Activated CD4-positive, CD25-positive, alpha-beta regulatory T cell treated with anti-CD3 and anti-CD28 coated beads, Interleukin-2, amount 50 U/mL, for 16 hours (primary cell): ENCODE results near the gene FZD2.
"Not testable (repeated sequence)": the region's sequence is repeated elsewhere in the genome, so short reads cannot be mapped to it uniquely, and the experiment has no call there.

Experiments used
- DNase-seq: peaks from one replicate; pipeline ENCODE4 v3.0.0-alpha.2; 2020; ENCODE audit warnings: low read depth, low spot score

Gene FZD2

DNA sequence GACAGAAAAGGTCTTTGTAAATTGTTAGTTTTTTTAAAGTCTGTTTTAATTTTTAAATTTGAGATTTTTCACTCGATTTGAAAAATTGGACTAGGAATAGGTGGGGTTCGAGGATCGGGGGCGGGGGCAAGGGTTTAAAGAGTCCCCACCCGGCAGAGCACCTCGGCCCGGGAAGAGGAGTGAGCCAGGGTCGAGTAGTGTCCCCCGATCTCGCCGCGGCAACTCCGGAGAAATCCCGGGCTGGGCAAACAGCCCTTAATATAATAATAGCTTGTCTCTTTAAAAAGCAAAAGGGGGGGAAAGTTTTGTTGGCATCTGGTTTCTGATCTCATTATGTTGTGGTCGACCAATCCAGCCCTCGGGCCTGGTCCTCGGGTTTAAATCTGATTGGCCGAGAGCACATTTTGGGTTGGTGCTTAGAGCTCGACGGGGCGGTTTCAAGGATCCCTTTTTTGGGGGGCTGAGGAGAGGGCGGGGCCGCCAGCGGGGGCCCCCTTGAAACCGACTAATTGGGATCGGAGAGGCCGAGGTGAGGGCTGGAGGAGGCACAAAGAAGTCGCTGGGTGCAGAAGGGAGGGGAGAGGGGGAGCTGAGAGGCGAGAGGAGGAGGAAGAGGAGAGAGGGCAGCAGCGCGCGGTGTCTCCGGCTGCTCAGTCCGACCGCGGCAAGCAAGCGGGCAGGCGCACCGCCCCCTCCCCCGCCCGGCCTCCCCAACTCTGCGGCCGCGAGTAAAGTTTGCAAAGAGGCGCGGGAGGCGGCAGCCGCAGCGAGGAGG, at the start of gene FZD2:
Gene FZD2, plus strand, starts transcription at position 653 of the 775 bp plus-strand sequence. CDS start 205 bp downstream, outside the sequence.
- DNase-seq: no peak

DNA sequence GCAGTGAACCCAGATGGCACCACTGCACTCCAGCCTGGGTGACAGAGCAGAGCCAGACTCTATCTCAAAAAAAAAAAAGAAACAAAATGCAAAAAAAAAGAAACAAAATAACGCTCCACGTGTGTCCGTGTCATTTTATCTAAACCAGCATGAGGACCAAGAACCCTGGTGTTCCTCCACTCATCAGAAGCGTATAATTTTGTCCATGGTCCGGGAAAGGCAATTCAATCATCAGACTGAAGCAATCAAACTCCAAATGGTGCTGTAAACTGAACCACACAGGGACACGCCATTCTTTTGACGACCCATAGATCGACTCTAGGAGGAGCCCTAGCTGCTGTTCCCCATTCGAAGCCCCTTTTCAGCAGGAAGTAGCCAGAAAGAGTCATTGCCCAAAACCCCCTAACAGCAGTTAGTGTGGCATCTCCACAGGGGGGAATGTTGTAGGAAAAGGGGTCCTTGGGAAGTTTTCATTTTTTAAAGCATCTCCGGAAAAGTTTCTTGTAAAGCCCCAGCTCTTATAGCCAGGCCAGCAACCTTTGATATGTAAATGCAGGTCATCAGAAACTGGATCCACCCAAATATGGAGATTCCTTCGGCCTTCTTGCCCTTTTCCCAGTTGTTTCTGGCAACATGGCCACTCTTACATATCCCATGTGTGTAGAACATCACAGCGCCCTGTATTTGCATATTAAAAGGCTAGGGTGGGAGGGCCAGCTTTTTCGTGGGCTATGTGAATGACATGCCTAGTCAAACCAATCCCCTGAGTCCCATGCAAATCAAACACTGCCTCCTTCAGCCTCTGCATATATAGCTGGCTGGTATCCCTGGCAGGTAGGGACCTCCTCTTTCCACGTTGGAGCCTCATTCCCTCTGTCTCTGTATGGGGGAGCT, 45.8 kb upstream of the FZD2 start:
- not testable (repeated sequence) for DNase-seq

DNA sequence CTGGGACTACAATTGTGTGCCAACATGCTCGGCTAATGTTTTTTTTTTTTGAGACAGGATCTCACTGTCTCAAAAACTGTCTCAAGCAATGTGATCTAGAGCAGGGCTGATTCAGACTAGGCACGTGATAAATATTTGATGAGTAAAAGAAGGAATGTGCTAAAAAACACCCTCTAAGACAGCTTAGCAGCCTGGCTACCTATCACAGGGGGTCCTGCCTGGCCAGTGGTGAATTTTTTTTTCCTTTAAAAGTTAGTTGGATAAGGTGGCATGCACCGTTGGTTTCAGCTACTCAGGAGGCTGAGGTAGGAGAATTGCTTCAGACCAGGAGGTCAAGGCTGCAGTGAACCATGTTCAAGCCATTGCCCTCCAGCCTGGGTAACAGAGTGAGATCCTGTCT, 39.3 kb upstream of the FZD2 start:
- DNase-seq: no peak

DNA sequence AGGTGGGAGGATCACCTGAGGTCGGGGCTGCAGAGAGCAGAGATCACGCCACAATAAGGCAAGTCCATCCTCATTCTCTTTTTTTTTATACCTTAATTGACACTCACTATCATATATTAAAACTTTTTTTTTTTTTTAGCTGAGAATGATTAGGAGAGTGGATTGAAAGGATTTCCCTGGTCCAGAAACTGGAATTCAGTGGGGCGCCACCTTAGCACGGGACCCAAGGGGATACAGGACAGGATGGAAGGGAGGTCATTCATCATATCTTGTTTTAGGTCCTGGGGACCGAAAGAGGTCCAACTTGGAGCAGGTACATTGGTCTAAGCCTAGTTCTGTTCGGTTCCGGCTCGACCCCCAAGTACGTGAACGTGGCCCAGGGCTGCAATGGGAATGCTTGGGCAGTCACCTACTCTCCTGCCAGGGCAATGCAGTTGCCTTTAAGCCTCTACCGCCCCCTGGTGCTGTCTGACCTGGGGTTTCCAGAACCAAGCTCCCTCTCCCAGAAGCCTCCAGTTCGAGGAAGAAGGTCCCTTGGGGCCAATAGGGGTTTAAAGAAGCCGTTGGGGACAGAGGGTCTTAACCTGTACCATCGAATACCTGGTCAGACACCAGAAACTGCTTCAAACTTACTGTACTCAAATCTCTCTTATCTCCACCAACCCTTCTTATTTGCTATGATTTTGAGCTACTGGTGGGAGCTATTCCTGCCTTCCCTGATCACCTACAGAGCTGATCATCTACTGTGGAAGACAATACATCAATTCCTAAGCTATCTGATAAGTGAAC, 34.2 kb upstream of the FZD2 start:
- no peak for DNase-seq

DNA sequence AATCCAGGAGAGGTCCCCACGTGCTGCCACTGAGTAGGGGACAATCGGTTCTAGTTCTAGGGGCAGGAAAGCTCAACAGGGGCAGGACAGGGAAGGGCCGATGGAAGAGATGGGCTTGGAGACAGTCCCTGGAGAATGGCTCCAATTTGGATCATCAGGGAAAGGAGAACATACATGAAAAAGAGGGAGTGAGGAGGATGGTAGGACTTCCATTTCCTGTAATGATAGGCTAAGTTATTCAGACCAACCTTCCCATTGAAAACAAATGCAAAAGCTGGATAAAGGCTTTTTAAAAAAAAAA, 33.7 kb upstream of the FZD2 start:
- DNase-seq: no peak

DNA sequence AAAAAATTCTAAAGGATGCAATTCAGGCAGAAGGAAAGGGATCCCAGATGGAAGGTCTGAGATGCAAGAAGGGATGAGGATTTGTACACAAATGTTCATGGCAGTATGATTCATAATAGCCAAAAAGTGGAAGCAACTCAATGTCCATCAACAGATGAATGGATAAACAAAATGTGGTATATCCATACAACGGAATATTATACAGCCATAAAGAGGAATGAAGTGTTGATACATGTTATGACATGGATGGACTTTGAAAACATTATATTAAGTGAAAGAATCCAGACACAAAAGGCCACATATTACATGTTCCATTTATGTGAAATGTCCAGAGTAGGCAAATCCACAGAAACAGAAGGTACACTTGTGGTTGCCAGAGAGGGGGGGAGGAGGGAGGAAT, 30.2 kb upstream of the FZD2 start:
- no peak for DNase-seq

DNA sequence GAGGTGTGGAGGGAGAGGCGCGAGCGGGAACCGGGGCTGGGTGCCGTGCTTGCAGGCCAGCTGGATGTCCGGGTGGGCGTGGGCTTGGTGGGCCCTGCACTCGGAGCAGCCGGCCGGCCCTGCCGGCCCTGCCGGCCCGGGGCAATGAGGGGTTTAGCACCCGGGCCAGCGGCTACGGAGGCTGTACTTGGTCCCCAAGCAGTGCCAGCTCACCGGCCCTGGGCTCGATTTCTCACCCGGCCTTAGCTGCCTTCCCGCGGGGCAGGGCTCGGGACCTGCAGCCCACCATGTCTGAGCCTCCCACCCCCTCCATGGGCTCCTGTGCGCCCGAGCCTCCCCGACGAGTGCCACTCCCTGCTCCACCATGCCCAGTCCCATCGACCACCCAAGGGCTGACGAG, 29.3 kb upstream of the FZD2 start:
- no peak for DNase-seq

DNA sequence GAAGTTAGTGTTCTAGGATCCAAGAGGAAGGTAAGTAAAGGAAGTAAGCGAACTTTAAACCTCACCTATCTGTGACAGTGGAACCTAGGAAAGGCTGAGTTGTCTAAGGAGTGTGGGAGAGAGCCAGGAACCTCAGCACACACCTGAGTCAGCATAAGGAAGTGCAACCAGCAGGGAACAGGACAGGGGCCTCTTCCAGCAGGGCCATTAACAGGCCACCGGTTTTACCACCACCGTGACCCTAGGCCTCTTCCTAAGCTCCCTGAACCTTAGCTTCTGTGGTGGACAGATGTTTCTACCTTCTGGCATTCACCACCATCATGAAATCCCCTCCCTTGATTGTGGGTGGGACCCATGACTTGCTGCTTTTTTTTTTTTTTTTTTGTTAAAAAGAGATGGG, 27.4 kb upstream of the FZD2 start:
- no peak for DNase-seq

DNA sequence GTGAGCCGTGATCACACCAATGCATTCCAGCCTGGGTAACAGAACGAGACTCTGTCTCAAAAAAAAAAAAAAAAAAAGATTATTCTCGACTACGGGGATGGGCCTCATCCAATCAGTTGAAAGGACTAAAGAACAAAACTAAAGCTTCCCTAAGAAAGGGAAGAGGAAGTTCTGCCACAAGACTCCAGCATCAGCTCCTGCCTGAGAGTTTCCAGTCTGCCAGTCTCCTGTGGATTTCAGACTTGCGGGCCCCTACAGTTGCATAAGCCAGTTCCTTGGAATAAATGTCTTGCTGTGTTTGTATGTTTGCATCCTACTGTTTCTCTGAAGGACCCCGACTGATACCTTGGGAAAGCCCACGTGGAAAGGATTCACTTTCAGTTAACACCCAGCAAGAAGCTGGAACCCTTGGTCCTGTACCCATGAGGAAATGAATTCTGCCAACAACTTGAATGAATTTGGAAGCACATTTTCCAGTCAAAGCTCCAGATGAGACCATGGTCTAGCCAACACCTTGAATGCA, 26.3 kb upstream of the FZD2 start:
- no peak for DNase-seq

DNA sequence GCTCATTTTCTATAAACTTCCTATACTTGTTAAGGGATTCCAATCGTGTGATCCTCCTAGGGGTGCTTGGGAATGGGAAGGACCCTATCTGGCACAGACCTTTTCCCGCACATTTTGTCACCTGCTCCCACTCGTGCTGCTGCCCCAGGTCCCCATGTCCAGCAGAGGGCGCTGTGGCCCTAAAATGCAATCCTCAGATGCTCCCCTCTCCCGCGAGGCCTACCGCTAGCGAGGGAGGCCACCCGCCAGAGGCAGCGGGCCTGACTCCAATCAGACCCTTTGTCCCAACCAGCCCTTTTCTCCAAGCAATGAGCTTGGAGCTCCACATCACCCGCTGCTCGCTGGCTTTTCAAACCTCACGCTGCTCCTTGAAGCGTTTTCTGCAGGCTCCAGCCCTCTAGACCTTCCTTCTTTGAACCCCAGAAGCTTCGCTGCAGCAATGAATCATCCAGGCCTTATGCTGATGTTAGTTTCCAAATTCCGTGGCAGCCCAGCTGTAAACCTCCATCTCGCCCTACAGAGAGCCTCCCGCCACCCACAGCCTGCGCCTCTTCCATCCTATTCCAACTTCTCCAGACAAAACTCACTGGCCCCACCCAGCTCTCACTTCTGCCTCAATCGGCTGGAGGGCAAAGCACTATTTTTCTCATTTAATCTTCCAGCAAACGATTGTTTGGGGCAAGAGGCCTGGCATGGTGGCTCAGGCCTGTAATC, 23.6 kb upstream of the FZD2 start:
- peak; percentile 70 for DNase-seq

DNA sequence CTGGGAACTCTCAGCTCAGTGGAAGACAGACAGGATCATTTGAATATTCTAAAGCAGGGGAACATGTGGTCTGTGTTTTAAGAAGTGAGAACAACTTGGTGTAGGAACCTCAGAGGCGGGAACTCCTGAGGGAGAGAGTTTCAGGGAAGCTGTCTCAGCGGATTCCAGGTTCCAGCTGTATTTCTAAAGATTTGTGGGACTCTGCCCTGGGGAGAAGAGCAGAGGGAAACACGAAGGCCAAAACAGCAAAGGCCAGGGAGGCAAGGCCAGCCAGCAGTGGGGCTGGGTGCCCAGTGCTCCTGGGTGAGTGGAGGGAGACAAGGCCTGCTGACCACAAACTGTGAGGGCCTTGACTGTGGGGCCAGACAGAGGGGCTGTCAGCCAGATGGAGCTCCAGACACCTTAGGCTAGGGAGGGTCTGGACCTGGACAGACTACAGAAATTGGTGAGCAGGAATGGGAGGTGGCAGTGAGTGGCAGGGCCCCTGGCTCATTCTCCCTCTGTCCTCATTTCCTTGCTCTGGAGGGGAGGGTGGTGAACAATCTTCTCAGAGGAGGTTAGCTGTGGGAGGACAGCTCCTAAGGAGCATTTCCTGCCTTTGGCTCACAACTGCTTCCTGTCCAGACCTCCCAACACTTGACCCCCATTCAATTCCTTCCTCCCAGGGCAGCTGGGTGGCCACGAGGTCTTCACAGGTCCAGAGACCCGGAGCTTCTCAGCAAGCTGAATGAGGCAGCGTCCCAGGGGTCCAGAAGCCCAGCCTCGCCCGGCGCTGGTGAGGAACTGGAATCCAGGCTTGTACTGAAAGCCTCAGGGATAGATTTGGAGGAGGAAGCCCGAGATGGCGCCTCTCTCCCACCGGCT, 21.0 kb upstream of the FZD2 start:
- no peak for DNase-seq

DNA sequence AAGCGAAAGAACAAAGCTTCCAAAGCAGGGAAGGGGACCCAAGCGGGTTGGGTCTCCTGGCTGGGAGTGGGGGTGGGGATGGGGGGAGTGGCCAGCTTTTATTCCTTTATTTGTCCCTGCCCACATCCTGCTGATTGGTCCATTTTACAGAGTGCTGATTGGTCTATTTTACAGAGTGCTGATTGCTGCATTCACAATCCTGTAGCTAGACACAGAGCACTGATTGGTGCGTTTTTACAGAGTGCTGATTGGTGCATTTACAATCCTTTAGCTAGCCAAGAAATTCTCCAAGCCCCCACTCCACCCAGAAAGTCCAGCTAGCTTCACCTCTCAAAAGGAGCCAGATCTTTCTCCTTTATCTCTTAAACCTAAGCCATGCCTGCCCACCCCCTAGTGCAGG, 19.4 kb upstream of the FZD2 start:
- not testable (repeated sequence) for DNase-seq

DNA sequence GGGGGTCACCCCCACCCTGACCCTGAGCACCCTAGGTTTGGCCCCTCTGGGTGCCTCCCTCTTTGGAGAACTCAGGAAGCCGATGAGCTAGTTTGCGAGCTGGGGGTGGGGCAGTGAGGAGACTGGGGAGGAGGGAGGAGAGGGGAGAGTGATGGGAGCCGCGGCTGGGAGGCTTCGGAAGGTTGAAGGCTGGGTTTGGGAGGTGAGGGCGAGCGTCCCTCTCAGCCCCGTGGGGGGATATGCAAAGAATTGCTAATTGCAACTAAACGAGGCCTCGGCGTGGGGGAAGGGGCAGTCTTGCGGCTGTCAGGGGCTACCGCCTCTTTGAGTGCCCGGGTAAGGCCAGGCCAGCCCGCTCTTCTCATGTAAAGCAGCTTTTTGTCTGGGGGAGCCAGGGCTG, 17.6 kb upstream of the FZD2 start:
- DNase-seq: no peak

DNA sequence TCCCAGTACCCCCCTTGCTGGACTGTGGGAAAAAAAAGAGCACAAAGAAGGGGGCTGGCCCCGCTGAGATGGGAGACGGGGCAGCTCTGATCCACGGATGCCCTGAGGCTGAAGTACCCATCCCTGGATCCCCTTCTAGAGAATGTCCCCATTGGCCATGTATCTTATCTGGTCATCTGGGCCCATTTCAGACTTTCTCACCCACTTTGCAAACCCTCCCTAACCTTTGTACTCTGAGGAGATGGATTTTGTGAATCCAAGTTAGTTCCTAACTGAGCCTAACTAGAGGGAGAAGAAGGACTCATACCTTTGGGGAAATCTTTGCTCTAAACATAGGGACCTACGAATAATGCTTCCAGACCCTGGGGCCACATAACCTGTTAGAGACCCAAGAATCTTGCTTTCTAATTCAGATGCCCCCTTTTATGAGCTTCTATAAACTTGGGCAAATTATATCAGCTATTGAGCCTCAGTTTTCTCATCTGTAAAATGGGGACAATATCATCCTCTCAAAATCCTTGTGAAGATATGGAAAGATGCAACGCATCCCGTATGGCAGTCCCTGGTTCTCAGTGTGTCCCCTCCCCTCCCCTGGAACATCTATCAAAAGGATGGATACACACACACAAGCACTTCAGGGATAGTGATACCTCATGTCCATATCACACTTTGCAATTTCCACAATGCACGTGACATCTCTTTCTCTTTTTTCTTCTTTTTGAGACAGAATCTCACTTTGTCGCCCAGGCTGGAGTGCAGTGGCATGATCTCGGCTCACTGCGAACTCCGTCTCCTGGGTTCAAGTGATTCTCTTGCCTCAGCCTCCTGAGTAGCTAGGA, 16.8 kb upstream of the FZD2 start:
- DNase-seq: no peak

DNA sequence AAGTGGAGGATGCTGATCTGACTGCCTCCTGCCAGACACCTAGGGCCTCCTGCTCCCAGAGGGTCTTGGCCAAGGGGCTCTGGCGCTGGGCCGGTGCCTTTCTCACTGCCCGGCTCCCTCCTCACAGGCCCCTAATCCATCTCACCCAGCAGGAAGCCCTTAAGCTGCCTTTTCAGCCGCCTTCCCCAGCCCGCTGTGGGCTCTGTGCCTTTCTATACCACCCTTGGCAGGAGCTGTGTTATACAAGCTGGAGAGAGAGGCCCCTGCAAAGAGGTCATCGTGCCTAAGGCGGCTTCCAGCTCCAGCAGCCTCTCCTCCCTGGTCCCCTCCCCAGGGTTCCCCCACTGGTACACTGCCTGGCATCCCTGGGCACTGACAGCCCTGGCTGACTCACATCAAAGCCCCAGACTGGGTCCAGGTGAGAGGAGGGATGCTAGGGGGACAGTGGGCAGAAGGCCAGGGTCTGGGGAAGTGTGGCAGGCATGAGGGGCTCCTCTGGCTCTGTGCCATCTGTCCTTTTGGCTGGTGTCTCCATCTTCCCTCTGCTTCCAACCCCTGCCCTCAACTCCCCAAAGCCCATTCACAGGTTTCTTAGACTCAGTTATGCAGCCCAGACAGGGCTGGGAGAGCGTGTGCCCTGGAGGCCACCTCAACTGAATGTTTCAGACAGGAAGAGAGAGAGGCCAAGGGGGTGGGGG, 15.3 kb upstream of the FZD2 start:
- DNase-seq: no peak

DNA sequence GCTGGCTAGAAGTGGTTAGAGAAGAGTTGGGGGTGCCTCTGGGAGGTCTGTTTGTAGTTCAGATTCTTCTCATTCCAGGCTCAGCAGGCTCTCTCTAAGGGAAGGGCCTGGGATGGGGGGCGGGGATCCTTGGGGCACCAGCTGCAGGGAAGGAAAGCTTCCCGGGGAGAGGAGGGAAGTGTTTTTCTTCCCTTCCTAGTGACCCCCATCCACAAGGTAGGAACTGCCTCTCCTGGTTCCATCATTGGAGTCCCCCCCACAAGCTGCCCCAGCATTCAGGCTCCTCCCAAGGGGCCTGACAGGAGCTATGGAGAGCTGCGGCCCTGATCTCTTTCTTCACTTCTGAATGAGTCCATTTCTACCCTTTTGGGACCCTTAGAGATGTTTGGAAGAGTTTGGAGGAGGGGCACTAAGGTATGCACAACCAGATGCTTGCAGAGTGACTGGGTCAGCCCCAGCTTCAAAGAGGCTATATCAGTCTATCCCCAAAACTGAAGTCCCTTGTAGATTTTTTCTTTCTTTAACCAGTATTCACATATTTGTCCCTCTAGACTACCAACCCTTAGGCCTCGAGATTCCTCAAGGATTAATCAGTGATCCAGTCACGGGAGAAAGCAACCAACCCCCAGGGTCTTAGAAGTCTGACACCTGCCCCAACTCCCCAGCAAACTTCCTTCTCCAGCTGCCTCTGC, 13.9 kb upstream of the FZD2 start:
- DNase-seq: no peak

DNA sequence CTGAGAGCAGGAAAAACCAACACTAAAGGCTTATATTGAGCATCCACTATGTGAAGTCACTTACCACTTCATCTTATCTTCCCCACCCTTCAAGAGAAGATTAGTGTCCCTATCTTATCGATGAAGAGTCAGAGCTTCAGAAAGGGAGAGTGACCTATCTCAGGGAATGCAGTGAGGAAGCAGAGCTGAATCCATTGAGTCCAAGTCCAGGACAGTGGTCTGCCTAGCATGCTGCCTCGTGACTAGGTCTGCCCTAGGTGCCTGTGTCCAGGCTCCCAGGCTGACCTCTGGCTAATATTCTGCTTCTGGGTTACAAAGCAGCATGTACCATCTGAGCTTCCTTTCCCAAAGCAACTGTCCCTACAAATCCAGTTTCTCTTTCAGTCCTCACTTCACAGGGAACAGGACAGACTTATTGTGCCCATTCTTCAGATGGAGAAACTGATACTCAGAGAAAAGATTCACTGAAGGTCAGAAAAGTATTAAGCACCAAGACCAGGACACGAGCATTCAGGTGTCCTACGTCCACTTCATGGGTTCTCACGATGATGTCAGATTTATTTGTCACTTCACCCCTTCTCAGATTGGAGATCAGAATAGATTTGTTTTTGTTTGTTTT, 13.3 kb upstream of the FZD2 start:
- DNase-seq: no peak
